A549 (cell line): ENCODE data around the gene NLK.

Source experiments
- BHLHE40 ChIP-seq: IDR thresholded peaks from 2 replicates; pipeline ENCODE4 v1.6.1; 2012; ENCODE audit warnings: low read depth, low read length, inconsistent platforms
- CEBPB ChIP-seq, 2 experiments: fragments of >200 bp in 1 of 2; sonication (Bioruptor Twin) in 1 of 2; formaldehyde crosslinking in 1 of 2; IDR thresholded peaks; 2 replicates each; pipeline ENCODE4 v1.6.1; 2012 to 2016
- EHMT2 ChIP-seq: fragments of 200-600 bp; sonication (generic); IDR thresholded peaks from 2 replicates; pipeline ENCODE4 v1.6.1; 2016; ENCODE audit warnings: antibody characterized with exemption, low read depth, mild to moderate bottlenecking, moderate library complexity
- EP300 ChIP-seq, 2 experiments: fragments of >200 bp; sonication (Bioruptor Twin); formaldehyde crosslinking; IDR thresholded peaks; 2 replicates in 1 of 2; 3 replicates in 1 of 2; pipeline ENCODE4 v1.6.1; 2016 to 2017
- ESRRA ChIP-seq: fragments of 150-350 bp; IDR thresholded peaks from 2 replicates; pipeline ENCODE4 v1.6.1; 2014; ENCODE audit warnings: mild to moderate bottlenecking, low read length, borderline replicate concordance
- FOSB ChIP-seq: fragments of 250-450 bp; sonication (Bioruptor Pico); IDR thresholded peaks from 2 replicates; pipeline ENCODE4 v1.5.0; 2020; ENCODE audit warnings: mild to moderate bottlenecking, moderate library complexity
- HOXA7 ChIP-seq: fragments of 250-450 bp; sonication (Bioruptor Pico); IDR thresholded peaks from 2 replicates; pipeline ENCODE4 v1.5.0; 2020; ENCODE audit warnings: mild to moderate bottlenecking, moderate library complexity
- PBX3 ChIP-seq: IDR thresholded peaks from 2 replicates; pipeline ENCODE4 v1.6.1; 2012
- POLR2A ChIP-seq: IDR thresholded peaks from 2 replicates; pipeline ENCODE4 v1.6.1; 2012; ENCODE audit warnings: mild to moderate bottlenecking, low read length
- RAD21 ChIP-seq, 2 experiments: fragments of >200 bp in 1 of 2; sonication (Bioruptor Twin) in 1 of 2; formaldehyde crosslinking in 1 of 2; IDR thresholded peaks in 1 of 2; conservative IDR thresholded peaks in 1 of 2; 2 replicates in 1 of 2; 3 replicates in 1 of 2; pipeline ENCODE4 v1.6.1; 2012 to 2018; ENCODE audit warnings: inconsistent platforms in 1 of 2
- TP53 ChIP-seq: fragments of 250-450 bp; sonication (Bioruptor Pico); IDR thresholded peaks from 2 replicates; pipeline ENCODE4 v1.5.0; 2021; ENCODE audit warnings: mild to moderate bottlenecking, moderate library complexity
- TF ChIP-seq, protein P1 (sequence below): fragments of >200 bp; sonication (Bioruptor Twin); formaldehyde crosslinking; IDR thresholded peaks from 3 replicates; pipeline ENCODE4 v1.5.1; 2016
- TF ChIP-seq, protein P2 (sequence below): fragments of 200-600 bp; sonication (generic); IDR thresholded peaks from 2 replicates; pipeline ENCODE4 v1.6.1; 2016; ENCODE audit warnings: antibody characterized with exemption, mild to moderate bottlenecking, moderate library complexity
- TF ChIP-seq, protein P3 (sequence below): IDR thresholded peaks from 2 replicates; pipeline ENCODE4 v1.6.1; 2012

DNA sequence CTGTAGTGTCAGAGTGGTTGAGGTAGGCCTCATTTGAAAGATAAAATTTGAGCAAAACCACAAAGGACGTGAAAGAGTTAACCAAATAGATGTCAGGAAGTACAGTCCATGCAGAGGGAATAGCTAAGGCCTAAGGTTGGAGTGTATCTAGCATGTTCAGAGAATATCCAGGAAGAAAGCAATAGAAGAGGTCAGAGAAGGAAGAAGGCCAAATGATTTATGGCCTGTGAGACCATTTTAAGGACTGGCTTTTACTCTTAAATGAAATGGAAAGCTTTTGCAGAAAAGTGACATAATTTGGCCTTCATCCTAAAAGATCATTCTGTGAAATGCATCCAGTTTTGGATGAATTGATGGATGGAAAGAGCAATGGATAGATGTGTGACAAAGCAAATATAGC is 116.5 kb downstream of the NLK start:
- no peak for TF ChIP-seq ESRRA
- TF ChIP-seq EP300 (IDR thresholded peaks at IDR 0.05) = no peak
- TF ChIP-seq EHMT2 = no peak
- no peak for TF ChIP-seq TP53
- TF ChIP-seq, protein P1, sequence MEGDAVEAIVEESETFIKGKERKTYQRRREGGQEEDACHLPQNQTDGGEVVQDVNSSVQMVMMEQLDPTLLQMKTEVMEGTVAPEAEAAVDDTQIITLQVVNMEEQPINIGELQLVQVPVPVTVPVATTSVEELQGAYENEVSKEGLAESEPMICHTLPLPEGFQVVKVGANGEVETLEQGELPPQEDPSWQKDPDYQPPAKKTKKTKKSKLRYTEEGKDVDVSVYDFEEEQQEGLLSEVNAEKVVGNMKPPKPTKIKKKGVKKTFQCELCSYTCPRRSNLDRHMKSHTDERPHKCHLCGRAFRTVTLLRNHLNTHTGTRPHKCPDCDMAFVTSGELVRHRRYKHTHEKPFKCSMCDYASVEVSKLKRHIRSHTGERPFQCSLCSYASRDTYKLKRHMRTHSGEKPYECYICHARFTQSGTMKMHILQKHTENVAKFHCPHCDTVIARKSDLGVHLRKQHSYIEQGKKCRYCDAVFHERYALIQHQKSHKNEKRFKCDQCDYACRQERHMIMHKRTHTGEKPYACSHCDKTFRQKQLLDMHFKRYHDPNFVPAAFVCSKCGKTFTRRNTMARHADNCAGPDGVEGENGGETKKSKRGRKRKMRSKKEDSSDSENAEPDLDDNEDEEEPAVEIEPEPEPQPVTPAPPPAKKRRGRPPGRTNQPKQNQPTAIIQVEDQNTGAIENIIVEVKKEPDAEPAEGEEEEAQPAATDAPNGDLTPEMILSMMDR = no peak
- TF ChIP-seq, protein P2, sequence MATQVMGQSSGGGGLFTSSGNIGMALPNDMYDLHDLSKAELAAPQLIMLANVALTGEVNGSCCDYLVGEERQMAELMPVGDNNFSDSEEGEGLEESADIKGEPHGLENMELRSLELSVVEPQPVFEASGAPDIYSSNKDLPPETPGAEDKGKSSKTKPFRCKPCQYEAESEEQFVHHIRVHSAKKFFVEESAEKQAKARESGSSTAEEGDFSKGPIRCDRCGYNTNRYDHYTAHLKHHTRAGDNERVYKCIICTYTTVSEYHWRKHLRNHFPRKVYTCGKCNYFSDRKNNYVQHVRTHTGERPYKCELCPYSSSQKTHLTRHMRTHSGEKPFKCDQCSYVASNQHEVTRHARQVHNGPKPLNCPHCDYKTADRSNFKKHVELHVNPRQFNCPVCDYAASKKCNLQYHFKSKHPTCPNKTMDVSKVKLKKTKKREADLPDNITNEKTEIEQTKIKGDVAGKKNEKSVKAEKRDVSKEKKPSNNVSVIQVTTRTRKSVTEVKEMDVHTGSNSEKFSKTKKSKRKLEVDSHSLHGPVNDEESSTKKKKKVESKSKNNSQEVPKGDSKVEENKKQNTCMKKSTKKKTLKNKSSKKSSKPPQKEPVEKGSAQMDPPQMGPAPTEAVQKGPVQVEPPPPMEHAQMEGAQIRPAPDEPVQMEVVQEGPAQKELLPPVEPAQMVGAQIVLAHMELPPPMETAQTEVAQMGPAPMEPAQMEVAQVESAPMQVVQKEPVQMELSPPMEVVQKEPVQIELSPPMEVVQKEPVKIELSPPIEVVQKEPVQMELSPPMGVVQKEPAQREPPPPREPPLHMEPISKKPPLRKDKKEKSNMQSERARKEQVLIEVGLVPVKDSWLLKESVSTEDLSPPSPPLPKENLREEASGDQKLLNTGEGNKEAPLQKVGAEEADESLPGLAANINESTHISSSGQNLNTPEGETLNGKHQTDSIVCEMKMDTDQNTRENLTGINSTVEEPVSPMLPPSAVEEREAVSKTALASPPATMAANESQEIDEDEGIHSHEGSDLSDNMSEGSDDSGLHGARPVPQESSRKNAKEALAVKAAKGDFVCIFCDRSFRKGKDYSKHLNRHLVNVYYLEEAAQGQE = no peak
- TF ChIP-seq HOXA7 = no peak
- no peak for TF ChIP-seq POLR2A
- no peak for TF ChIP-seq FOSB
- no peak for TF ChIP-seq BHLHE40
- no peak for TF ChIP-seq RAD21 (conservative IDR thresholded peaks at IDR 0.05 in 1 of 2, IDR thresholded peaks at IDR 0.05 in 1 of 2)
- TF ChIP-seq, protein P3, sequence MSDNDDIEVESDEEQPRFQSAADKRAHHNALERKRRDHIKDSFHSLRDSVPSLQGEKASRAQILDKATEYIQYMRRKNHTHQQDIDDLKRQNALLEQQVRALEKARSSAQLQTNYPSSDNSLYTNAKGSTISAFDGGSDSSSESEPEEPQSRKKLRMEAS = no peak
- no peak for TF ChIP-seq PBX3
- TF ChIP-seq CEBPB (IDR thresholded peaks at IDR 0.05) = no peak
